Myocyte (in vitro differentiated cells): ENCODE measurements around the gene CDH13. TPM values are rescaled to one million over a fixed set of nuclear protein-coding genes. Genes with fewer than 3 reads are reported as not detected.

Experiments
- DNase-seq: peaks from one replicate; pipeline ENCODE4 v3.0.0-alpha.2; 2012; ENCODE audit warnings: low read depth
- total RNA-seq: library from RNA; depleted of rRNA; stranded (reverse); fragments of >200 nt; gene quantifications from 2 replicates; pipeline ENCODE4 v1.2.3, GENCODE V29; 2014

Gene CDH13
- total RNA-seq, 1 donor from 2014 or later = 160 TPM

- no peak for DNase-seq
Measured at GRCh38 chr16:83626676-83627075, 999.9 kb downstream of the CDH13 start.

- DNase-seq = no peak
Measured at GRCh38 chr16:83627996-83628395, 1001.2 kb downstream of the CDH13 start.

- DNase-seq = no peak
Measured at GRCh38 chr16:83629426-83629825, 1002.7 kb downstream of the CDH13 start.

GRCh38 chr16:83629836-83630235 lies 1003.1 kb downstream of the CDH13 start:
- DNase-seq = no peak

GRCh38 chr16:83630979-83631378 lies 1004.2 kb downstream of the CDH13 start:
- DNase-seq = no peak

- DNase-seq = no peak
Measured at GRCh38 chr16:83633286-83633685, 1006.5 kb downstream of the CDH13 start.

- DNase-seq = peak; percentile 70
Measured at GRCh38 chr16:83648347-83648746, 1021.6 kb downstream of the CDH13 start.

GRCh38 chr16:83651871-83652270 lies 1025.1 kb downstream of the CDH13 start:
- no peak for DNase-seq

GRCh38 chr16:83652943-83653342 lies 1026.2 kb downstream of the CDH13 start:
- no peak for DNase-seq

- DNase-seq = peak; percentile 29
Measured at GRCh38 chr16:83653785-83654184, 1027.0 kb downstream of the CDH13 start.

- DNase-seq = no peak
Measured at GRCh38 chr16:83660282-83660681, 1033.5 kb downstream of the CDH13 start.

- DNase-seq = no peak
Measured at GRCh38 chr16:83661656-83662055, 1034.9 kb downstream of the CDH13 start.

- DNase-seq = no peak
Measured at GRCh38 chr16:83666449-83666848, 1039.7 kb downstream of the CDH13 start.

GRCh38 chr16:83669456-83669855 lies 1042.7 kb downstream of the CDH13 start:
- DNase-seq = no peak

- no peak for DNase-seq
Measured at GRCh38 chr16:83674931-83675535, 1048.3 kb downstream of the CDH13 start.

- no peak for DNase-seq
Measured at GRCh38 chr16:83676086-83676485, 1049.3 kb downstream of the CDH13 start.

GRCh38 chr16:83680980-83681379 lies 1054.2 kb downstream of the CDH13 start:
- DNase-seq = no peak

GRCh38 chr16:83681381-83681956 lies 1054.7 kb downstream of the CDH13 start:
- no peak for DNase-seq

GRCh38 chr16:83682116-83682867 lies 1055.5 kb downstream of the CDH13 start:
- no peak for DNase-seq

GRCh38 chr16:83682868-83683235 lies 1056.1 kb downstream of the CDH13 start:
- DNase-seq = no peak

- DNase-seq = no peak
Measured at GRCh38 chr16:83685615-83686165, 1058.9 kb downstream of the CDH13 start.

GRCh38 chr16:83686726-83687125 lies 1060.0 kb downstream of the CDH13 start:
- DNase-seq = no peak
